MM.1S (cell line): ENCODE results near the gene ACOX3.

ENCODE experiments used
- EZH2 ChIP-seq: fragments of 300-600 bp; sonication (generic); optimal IDR thresholded peaks from 2 replicates; pipeline ENCODE3; 2017; ENCODE audit warnings: low read depth, mild to moderate bottlenecking, antibody characterized with exemption, low read length, mixed read lengths
- TF ChIP-seq, protein P1 (sequence below): fragments of 300-600 bp; sonication (generic); IDR thresholded peaks from 2 replicates; pipeline ENCODE4 v1.5.1; 2016; ENCODE audit warnings: antibody characterized with exemption, low read length, mixed read lengths

- TF ChIP-seq EZH2 = no peak
- TF ChIP-seq, protein P1, sequence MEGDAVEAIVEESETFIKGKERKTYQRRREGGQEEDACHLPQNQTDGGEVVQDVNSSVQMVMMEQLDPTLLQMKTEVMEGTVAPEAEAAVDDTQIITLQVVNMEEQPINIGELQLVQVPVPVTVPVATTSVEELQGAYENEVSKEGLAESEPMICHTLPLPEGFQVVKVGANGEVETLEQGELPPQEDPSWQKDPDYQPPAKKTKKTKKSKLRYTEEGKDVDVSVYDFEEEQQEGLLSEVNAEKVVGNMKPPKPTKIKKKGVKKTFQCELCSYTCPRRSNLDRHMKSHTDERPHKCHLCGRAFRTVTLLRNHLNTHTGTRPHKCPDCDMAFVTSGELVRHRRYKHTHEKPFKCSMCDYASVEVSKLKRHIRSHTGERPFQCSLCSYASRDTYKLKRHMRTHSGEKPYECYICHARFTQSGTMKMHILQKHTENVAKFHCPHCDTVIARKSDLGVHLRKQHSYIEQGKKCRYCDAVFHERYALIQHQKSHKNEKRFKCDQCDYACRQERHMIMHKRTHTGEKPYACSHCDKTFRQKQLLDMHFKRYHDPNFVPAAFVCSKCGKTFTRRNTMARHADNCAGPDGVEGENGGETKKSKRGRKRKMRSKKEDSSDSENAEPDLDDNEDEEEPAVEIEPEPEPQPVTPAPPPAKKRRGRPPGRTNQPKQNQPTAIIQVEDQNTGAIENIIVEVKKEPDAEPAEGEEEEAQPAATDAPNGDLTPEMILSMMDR = no peak
These were observed 70.3 kb downstream of the ACOX3 start for GRCh38 chr4:8370106-8370787.
